Measurements from ENCODE around the gene ACTL10. TPM values are rescaled to one million over a fixed set of nuclear protein-coding genes. Genes with fewer than 3 reads are reported as not detected.
"Not testable (repeated sequence)": the region's sequence is repeated elsewhere in the genome, so short reads cannot be mapped to it uniquely, and the experiment has no call there.

Gene ACTL10
- total and polyA plus RNA-seq, 10 donors = 1.1 to 3.5 (median 2.1) TPM

GRCh38 chr20:33694639-33695012 lies 27.9 kb downstream of the ACTL10 start:
- Histone ChIP-seq H3K4me3 (no peak overlapping the region), H3K27me3 (replicated peaks in 1 of 7) (no peaks in the 10 kb centered on the region), H3K27ac (no peak overlapping the region), H3K9me3 (peaks cover 0 to 5% (median 0%) of the 10 kb centered on the region in 8 donors), H3K4me1 (peaks cover 0 to 11% (median 5%) of the 10 kb centered on the region in 6 donors), H3K36me3 (no peaks in the 10 kb centered on the region)
- intact Hi-C loops (cut with DNase I; ENCODE audit: low total_unique reads) = no loop called here
- no peak for DNase-seq
- TF ChIP-seq POLR2AphosphoS5 (IDR thresholded peaks at IDR 0.05) (no peak), POLR2A (IDR thresholded peaks at IDR 0.05) (no peak), CTCF (IDR thresholded peaks at IDR 0.05 in 8 of 11, conservative IDR thresholded peaks at IDR 0.05 in 3 of 11) (no peak)
- 72 to 93% (median 89%) methylated on average over 3 to 6 of the region's 6 CpGs for WGBS, 5 donors

GRCh38 chr20:33696448-33696847 lies 29.7 kb downstream of the ACTL10 start:
- peaks cover 0 to 13% (median 0%) of the 10 kb centered on the region in 8 donors for H3K9me3 ChIP-seq
- 85 to 96% (median 90%) methylated on average over 4 of the region's 4 CpGs for WGBS, 5 donors
- H3K4me1 ChIP-seq = no peaks in the 10 kb centered on the region
- no peak overlapping the region for H3K27ac ChIP-seq
- H3K4me3 ChIP-seq = no peak overlapping the region
- no peaks in the 10 kb centered on the region for H3K27me3 ChIP-seq (replicated peaks in 1 of 7)
- H3K36me3 ChIP-seq = no peaks in the 10 kb centered on the region
- intact Hi-C loops (cut with DNase I; ENCODE audit: low total_unique reads) = no loop called here
- DNase-seq = no peak
- no peak for TF ChIP-seq CTCF (IDR thresholded peaks at IDR 0.05 in 8 of 11, conservative IDR thresholded peaks at IDR 0.05 in 3 of 11)
- no peak for TF ChIP-seq POLR2AphosphoS5 (IDR thresholded peaks at IDR 0.05)
- TF ChIP-seq POLR2A (IDR thresholded peaks at IDR 0.05) = no peak

- no peaks in the 10 kb centered on the region for H3K36me3 ChIP-seq
- intact Hi-C loops (cut with DNase I; ENCODE audit: low total_unique reads) = no loop called here
- TF ChIP-seq POLR2AphosphoS5 (IDR thresholded peaks at IDR 0.05) = no peak
- no peak for TF ChIP-seq POLR2A (IDR thresholded peaks at IDR 0.05)
- TF ChIP-seq CTCF (IDR thresholded peaks at IDR 0.05 in 8 of 11, conservative IDR thresholded peaks at IDR 0.05 in 3 of 11) = no peak
- H3K9me3 ChIP-seq = peaks cover 0 to 13% (median 0%) of the 10 kb centered on the region in 8 donors
- H3K27me3 ChIP-seq (replicated peaks in 1 of 7) = no peaks in the 10 kb centered on the region
- no peak overlapping the region for H3K4me3 ChIP-seq
- no peak overlapping the region for H3K27ac ChIP-seq
- no peaks in the 10 kb centered on the region for H3K4me1 ChIP-seq
- 70 to 94% (median 86%) methylated on average over 8 of the region's 8 CpGs for WGBS, 5 donors
- no peak for DNase-seq
Observed at GRCh38 chr20:33697129-33697528, 30.4 kb downstream of the ACTL10 start.

- WGBS, 5 donors = 91 to 100% (median 97%) methylated on average over 4 to 20 of the region's 27 CpGs; no CpG with 5 or more reads in 1 of the 5 donors
- H3K36me3 ChIP-seq; intact Hi-C loops (cut with DNase I; ENCODE audit: low total_unique reads); DNase-seq; H3K27ac ChIP-seq; H3K4me3 ChIP-seq; H3K27me3 ChIP-seq (replicated peaks in 1 of 7); H3K4me1 ChIP-seq: not testable (repeated sequence)
- H3K9me3 ChIP-seq = peaks cover 0 to 13% (median 0%) of the 10 kb centered on the region in 8 donors
Observed at GRCh38 chr20:33698966-33699365, 32.2 kb downstream of the ACTL10 start.

GRCh38 chr20:33700696-33701441 lies 34.1 kb downstream of the ACTL10 start:
- intact Hi-C loops (cut with DNase I; ENCODE audit: low total_unique reads); H3K27ac ChIP-seq; H3K4me1 ChIP-seq; H3K27me3 ChIP-seq (replicated peaks in 1 of 7); DNase-seq; H3K4me3 ChIP-seq: not testable (repeated sequence)
- WGBS, 5 donors = 92 to 97% (median 96%) methylated on average over 20 to 45 of the region's 45 CpGs
- H3K9me3 ChIP-seq = peaks cover 0 to 13% (median 0%) of the 10 kb centered on the region in 8 donors
- peaks cover 0 to 22% (median under 1%) of the 10 kb centered on the region in 6 donors for H3K36me3 ChIP-seq
